ENCODE results near the gene IGF1R.

DNA sequence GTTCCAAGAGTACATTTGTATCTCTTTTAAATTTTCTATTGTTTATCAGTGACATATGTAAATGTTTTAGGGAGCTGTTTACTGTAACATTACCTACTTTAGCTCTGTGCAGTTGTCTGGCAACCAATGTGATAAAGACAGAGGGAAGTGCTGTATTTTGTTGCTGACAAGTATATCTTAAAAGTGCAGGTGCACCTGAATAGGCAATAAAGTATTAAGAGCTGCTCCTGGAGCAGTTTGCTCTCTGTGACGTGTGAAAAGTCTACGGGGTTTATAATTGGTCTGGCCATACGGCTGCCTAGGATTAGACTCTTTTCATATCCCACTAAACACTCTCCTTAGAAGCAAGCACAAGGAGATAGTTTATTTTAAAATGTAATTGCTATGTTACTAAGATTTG is 178.3 kb downstream of the IGF1R start:
- TF ChIP-seq POLR2A (IDR thresholded peaks at IDR 0.05), result no peak
- TF ChIP-seq CTCF (IDR thresholded peaks at IDR 0.05), result no peak
